ENCODE data around the gene UFSP1.

- TF ChIP-seq CTCF (IDR thresholded peaks at IDR 0.05) = no peak
- TF ChIP-seq POLR2A (IDR thresholded peaks at IDR 0.05) = no peak
Measured at GRCh38 chr7:100885440-100886141, 3.9 kb downstream of the UFSP1 start.
